GM18508 (cell line): ENCODE data around the gene H6PD.

ENCODE experiments used
- ATAC-seq: cut with Tn5 transposase; IDR thresholded peaks from one replicate; pipeline ENCODE4 v1.9.1; 2021; ENCODE audit warnings: moderate number of reproducible peaks; ENCODE audit not compliant: insufficient read depth, unreplicated experiment

The H6PD gene

DNA sequence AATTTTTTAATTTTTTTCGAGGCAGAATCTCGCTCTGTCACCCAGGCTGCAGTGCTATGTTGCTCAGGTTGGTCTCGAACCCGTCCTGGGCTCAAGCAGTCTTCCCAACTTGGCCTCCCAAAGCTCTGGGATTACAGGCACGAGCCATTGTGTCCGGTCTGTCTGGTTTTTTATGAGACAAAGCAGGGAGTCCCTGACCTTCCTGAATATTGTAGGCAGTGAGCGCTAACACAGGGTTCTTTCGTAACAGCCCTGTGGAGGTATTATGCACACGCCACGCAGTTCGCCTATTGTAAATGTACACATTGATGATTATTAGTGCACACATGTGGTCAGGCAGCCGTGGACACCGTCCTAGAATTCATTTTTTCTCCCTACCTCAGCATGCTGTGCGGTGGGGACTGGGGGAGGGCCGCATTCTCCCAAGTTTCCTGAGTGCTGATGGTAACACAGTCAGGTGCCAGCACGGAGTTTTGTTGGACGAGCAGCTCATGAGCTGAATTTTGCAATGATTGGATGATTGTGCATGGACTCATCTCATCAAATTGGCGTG is 77.7 kb downstream of the H6PD start:
- no peak for ATAC-seq

- no peak for ATAC-seq
Measured at GRCh38 chr1:9313576-9313975, 79.0 kb downstream of the H6PD start.

DNA sequence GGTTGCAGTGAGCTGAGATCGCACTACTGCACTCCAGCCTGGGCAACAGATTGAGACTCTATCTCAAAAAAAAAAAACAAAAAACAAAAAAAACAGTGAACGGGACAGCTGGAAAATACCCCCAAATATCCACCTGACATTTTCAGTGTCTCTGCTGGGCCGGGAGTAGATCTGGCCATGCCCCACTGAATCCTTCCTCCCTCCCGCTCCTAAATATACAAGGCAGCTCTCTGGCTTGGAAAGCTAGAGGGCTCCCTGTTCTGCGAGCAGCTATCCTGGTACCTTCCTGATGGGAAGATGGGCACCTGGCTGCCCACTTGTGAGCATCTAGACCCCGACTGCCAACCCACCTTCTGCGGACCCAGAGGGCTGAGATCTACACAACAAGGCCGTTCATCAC is 79.5 kb downstream of the H6PD start:
- ATAC-seq, result no peak

DNA sequence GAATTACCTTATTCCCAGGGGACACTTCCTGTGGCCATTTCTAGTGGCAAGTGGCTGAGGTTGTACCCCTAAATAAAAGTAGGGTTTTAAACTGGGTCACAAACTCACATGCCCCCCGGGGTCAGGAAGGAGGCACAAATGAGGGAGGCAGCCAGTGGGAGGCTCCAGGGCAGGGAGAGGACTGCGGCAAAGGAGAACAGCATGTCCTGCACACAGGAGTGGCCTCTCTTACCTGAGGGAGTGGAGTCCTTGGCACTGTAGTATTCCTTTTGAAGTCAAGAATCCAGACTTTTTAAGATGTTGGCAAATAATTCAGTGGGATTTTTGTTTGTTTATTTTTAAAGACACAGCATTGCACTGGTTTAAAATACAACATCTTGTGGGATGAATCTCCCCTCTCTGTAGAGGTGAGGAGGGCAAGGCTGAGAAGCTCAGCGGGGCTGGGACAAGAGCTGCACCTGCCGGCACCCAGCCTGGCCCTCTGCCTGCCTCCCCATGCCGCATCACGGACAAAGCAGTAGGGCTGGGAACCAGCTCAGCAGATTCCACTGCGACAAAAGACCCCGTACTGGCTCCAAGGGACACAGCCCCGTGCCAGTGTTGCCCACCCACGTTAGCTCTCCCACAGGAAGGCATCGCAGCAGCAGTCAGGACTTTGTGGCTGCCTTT is 80.3 kb downstream of the H6PD start:
- no peak for ATAC-seq

GRCh38 chr1:9315411-9316079 is 81.0 kb downstream of the H6PD start:
- ATAC-seq, result no peak

DNA sequence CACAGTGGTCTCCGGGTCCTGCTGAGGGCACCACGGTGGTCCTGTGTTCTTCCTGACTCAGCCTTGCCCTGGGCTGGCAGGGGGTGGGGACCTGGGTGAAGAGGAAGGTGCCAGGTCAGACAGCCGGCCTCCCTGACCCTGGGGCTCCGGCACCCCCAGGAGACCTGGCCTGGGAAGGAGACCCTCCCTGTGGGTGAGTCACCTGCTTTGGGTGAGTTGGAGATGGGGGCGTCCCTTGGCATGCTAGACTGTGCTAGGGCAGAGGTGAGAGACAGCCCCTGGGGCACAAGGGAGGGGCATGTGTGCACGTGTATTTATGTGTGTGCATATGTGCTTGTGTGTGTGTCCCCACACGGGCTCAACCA is 81.5 kb downstream of the H6PD start:
- no peak for ATAC-seq

GRCh38 chr1:9316512-9316911 is 81.9 kb downstream of the H6PD start:
- no peak for ATAC-seq

GRCh38 chr1:9317072-9317471 is 82.5 kb downstream of the H6PD start:
- ATAC-seq, result no peak

- no peak for ATAC-seq
Measured at GRCh38 chr1:9317591-9318417, 83.2 kb downstream of the H6PD start.

DNA sequence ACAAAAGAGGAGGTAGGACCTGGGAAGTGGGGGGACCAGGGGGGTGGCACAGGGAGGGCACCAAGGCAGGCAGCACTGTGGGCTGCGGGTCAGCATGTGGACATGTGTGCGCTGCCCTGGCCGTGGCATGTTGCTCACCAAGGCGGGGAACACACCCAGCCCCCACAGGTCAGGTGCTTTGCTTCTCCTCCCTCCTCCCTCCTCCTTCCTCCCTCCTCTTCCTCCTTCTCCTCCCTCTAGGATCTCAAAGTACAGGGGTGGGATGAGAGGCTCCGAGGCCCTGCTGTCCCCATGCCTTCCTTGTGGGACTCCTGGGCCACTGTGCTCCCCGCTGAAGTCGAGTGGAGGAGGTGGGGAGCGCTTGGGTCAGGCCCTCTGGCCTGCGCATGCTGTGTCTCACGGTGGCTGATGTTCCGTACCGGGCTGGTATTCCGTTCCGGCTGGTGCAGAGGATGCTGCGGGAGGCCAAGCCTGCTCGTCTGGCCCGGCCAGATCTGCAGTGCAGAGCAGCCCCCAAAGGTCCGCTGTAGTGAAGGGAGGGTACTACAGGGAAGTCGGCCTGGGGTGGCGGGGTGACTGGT is 84.7 kb downstream of the H6PD start:
- no peak for ATAC-seq

- no peak for ATAC-seq
Measured at GRCh38 chr1:9319789-9320519, 85.4 kb downstream of the H6PD start.
